RWPE2 (cell line): ENCODE results near the gene FAIM2.

Experiments used
- ATAC-seq: fragments of 200-7000 bp; cut with Tn5 transposase; 3 replicates; pipeline ENCODE4 v1.9.1; 2021; ENCODE audit warnings: low read depth
- DNase-seq: peaks from one replicate; pipeline ENCODE4 v3.0.0-alpha.2; 2020; ENCODE audit warnings: low spot score
- H3K27ac ChIP-seq: fragments of 450-650 bp; 2 replicates; pipeline ENCODE4 v1.5.1; 2017; ENCODE audit warnings: mild to moderate bottlenecking; ENCODE audit not compliant: poor library complexity, severe bottlenecking
- H3K27me3 ChIP-seq: fragments of 250-450 bp; sonication (Bioruptor Pico); 2 replicates; pipeline ENCODE4 v1.5.1; 2021; ENCODE audit warnings: mild to moderate bottlenecking, moderate library complexity; ENCODE audit not compliant: insufficient read depth, poor library complexity, severe bottlenecking
- H3K36me3 ChIP-seq: fragments of 250-450 bp; sonication (Bioruptor Pico); 2 replicates; pipeline ENCODE4 v1.5.1; 2020; ENCODE audit warnings: low read depth, mild to moderate bottlenecking, moderate library complexity
- H3K4me1 ChIP-seq: fragments of 250-450 bp; sonication (Bioruptor Pico); 2 replicates; pipeline ENCODE4 v1.5.1; 2021; ENCODE audit warnings: mild to moderate bottlenecking, moderate library complexity; ENCODE audit not compliant: insufficient read depth, poor library complexity, severe bottlenecking
- H3K4me3 ChIP-seq: fragments of 250-450 bp; sonication (Bioruptor Pico); 2 replicates; pipeline ENCODE4 v1.5.1; 2021; ENCODE audit warnings: mild to moderate bottlenecking, moderate library complexity; ENCODE audit not compliant: severe bottlenecking
- H3K9me3 ChIP-seq: fragments of 250-450 bp; sonication (Bioruptor Pico); 2 replicates; pipeline ENCODE4 v1.5.1; 2021; ENCODE audit warnings: mild to moderate bottlenecking, moderate library complexity; ENCODE audit not compliant: severe bottlenecking
- CTCF ChIP-seq: fragments of 450-650 bp; IDR thresholded peaks from one replicate; pipeline ENCODE4 v1.5.1; 2017; ENCODE audit warnings: mild to moderate bottlenecking, moderate library complexity; ENCODE audit not compliant: poor library complexity, severe bottlenecking

FAIM2 gene

DNA sequence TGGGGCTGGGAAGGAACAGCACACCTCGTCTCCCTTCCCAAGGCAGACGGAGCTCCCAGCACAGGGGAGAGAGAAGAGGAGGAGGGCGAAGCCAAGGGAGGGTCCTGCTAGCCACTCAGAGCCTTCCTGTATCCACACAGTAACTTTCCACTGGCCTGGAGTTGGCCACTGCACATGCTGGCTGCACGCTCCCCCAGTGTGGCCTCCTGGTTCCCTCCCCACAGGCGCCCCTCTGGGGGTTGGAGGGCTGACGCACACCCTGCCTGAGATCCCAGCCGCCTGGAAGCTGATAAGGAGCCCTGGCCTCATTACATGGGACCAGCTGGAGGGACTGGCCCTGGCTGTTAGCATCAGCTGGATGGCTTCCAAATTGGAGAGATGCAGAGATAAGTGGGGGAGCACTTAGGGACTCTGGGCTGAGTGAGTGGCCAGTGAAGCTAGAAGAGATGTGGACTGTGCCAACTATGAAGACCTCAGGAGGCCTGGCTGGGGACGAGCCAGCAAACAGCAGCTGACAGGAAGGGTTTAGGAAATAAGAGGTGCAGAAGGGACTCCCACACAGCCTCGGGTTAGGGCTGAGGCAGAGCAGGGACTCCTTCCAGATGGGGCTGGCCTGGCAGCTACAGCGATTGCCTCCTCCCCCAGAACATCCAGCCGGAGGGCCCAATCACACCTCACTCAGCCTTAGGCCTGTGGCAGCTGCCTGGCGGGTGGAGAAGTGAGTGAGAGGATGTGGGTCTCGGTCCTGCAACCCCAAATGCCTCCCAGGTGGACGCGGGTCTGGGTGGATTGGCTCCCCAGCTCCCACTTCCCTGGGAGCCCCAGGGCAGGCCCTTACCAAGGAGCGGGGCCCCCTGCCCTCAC lies 34.5 kb downstream of the FAIM2 start:
- no peak for ATAC-seq

GRCh38 chr12:49868449-49868848 lies 35.3 kb downstream of the FAIM2 start:
- Histone ChIP-seq H3K27ac (no peak overlapping the region), H3K36me3 (no peaks in the 10 kb centered on the region), H3K4me1 (peaks cover 4% of the 10 kb centered on the region), H3K9me3 (no peaks in the 10 kb centered on the region), H3K4me3 (no peak overlapping the region), H3K27me3 (no peaks in the 10 kb centered on the region)
- ATAC-seq (no peak), DNase-seq (no peak)
- no peak for TF ChIP-seq CTCF

More for the DNA sequence above, 34.5 kb downstream of the FAIM2 start:
- Histone ChIP-seq H3K27me3 (no peaks in the 10 kb centered on the region), H3K4me1 (peaks cover 4% of the 10 kb centered on the region), H3K36me3 (no peaks in the 10 kb centered on the region), H3K9me3 (no peaks in the 10 kb centered on the region), H3K4me3 (no peak overlapping the region), H3K27ac (no peak overlapping the region)
- TF ChIP-seq CTCF, result no peak
- no peak for DNase-seq

DNA sequence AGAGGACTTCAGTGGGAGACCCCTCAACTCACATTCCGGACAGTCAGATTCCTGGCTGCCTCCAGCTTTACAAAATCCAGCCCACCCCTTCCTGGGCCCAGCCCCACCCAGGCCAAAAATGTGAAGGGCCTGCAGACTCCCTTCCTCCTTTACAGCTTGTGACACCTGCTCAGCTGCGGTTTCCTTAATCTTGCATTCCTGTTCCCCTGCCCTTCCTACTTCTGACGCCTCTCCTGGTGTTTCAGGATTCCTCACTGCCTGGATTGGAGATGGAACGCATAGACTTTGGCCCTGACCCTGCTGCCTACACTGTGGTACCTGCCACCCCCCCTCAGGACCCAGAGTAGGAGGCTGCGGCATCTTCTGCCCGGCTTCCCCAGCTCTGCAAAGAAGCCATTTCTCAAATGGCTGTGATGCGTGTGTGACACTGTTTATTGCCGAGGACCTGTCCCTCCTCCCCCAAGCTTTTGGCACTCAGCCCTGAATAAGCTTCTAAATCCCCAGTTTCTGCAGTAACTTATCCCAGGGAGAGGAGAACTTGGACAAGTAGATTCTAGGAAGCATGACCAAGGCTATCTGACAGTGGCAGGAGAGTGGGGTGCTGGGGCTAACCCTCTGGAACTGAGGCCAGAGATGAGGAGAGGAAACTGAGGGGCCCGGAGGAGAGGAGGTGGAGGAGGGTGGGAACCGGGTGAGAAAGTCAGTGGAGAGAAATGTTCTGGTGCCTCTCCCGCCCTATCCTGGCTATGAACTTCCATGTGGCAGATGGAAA lies 35.9 kb downstream of the FAIM2 start:
- peak; percentile 54 for ATAC-seq
- H3K4me3 ChIP-seq, result no peak overlapping the region
- DNase-seq, result no peak
- no peaks in the 10 kb centered on the region for H3K27me3 ChIP-seq
- no peaks in the 10 kb centered on the region for H3K36me3 ChIP-seq
- no peaks in the 10 kb centered on the region for H3K9me3 ChIP-seq
- peaks cover 4% of the 10 kb centered on the region for H3K4me1 ChIP-seq
- no peak for TF ChIP-seq CTCF
- H3K27ac ChIP-seq, result no peak overlapping the region

DNA sequence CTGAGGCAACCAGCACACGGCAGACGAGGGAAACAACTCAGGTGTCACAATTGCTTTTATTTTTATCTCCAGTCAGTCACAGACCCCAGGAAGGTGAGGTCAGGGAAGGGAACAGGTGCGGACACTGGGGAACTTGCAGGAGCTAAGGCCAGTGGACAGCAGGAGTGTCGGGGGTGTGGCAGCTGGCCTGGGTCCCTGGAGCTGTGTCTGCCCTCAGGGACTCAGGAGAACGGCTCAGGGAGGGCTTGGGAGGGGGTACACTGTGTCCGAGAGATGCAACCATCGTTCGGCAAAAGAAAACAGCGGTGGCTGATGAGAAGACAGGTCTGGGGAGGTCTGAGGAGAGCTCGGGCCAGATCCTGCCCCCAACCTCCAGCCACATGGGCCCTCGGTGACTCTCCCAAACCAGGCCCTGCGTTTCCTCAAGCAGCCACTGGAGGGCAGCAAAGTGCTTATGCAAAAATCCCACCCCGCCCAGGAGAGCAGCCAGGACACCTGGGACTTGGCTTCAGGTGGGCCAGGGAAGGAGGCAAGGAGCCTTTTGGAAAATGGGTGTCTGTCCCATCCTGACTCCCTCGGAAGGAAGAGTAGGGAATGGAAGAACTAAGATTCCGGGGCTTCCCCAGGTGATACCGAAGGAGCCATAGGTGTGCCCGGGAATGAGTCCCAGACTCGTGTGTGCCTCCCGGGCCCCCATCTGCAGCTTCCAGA lies 36.7 kb downstream of the FAIM2 start:
- peaks cover 4% of the 10 kb centered on the region for H3K4me1 ChIP-seq
- no peaks in the 10 kb centered on the region for H3K9me3 ChIP-seq
- no peaks in the 10 kb centered on the region for H3K36me3 ChIP-seq
- H3K27me3 ChIP-seq, result no peaks in the 10 kb centered on the region
- H3K27ac ChIP-seq, result no peak overlapping the region
- ATAC-seq (peak; percentile 79), DNase-seq (no peak)
- TF ChIP-seq CTCF, result peak; percentile 95
- no peak overlapping the region for H3K4me3 ChIP-seq
